Choroid plexus epithelial cell (primary cell): ENCODE measurements around the gene TNFAIP6.
"Not testable (repeated sequence)": the region's sequence is repeated elsewhere in the genome, so short reads cannot be mapped to it uniquely, and the experiment has no call there.

ENCODE experiments used
- DNase-seq: peaks from one replicate; pipeline ENCODE4 v3.0.0-alpha.2; 2010; ENCODE audit warnings: low read depth
- H3K4me3 ChIP-seq: 2 replicates; pipeline ENCODE4 v1.5.1; 2011; ENCODE audit warnings: low read depth, mild to moderate bottlenecking, control low read depth, low read length, moderate library complexity
- TF ChIP-seq, protein P1 (sequence below): conservative IDR thresholded peaks from 2 replicates; pipeline ENCODE4 v1.5.1; 2011; ENCODE audit warnings: low read depth, mild to moderate bottlenecking, control low read depth, inconsistent platforms, low read length, moderate library complexity

The TNFAIP6 gene

DNA sequence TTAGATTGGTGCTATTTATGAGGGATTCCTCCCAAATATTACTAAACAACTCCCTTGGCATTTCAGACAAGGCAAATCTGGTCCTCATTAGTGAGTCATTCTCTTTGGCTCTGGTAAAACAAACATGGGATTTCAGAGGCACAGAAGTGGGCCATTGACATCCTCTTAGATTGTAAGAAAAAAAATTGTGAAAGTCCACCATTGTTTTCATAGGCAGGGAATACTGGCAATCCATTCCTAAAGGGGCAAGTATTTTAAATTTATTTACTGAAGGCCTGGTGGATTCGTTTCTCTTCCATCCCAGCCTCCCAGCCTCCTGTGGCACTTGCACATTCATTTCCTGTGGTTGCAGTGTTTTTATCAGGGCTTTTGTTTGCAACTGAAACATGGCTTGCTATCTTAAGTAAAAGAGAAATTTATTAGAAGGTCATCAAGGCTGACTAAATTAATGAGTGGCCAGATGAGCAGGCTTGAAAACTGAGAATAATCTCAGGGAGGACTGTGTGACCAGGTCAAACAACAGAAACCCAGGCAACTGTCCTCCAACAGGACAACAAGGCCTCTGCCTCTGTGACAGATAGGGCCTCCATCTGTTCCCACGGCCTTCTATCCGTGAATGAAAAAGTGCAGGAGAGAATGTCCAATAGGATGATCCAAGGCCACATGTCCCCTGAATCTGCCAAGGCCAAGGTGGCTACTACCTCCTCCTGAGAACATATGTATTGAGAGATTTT is 23.1 kb upstream of the TNFAIP6 start:
- TF ChIP-seq, protein P1, sequence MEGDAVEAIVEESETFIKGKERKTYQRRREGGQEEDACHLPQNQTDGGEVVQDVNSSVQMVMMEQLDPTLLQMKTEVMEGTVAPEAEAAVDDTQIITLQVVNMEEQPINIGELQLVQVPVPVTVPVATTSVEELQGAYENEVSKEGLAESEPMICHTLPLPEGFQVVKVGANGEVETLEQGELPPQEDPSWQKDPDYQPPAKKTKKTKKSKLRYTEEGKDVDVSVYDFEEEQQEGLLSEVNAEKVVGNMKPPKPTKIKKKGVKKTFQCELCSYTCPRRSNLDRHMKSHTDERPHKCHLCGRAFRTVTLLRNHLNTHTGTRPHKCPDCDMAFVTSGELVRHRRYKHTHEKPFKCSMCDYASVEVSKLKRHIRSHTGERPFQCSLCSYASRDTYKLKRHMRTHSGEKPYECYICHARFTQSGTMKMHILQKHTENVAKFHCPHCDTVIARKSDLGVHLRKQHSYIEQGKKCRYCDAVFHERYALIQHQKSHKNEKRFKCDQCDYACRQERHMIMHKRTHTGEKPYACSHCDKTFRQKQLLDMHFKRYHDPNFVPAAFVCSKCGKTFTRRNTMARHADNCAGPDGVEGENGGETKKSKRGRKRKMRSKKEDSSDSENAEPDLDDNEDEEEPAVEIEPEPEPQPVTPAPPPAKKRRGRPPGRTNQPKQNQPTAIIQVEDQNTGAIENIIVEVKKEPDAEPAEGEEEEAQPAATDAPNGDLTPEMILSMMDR: no peak
- peak; percentile 77 for DNase-seq
- no peak overlapping the region for H3K4me3 ChIP-seq

DNA sequence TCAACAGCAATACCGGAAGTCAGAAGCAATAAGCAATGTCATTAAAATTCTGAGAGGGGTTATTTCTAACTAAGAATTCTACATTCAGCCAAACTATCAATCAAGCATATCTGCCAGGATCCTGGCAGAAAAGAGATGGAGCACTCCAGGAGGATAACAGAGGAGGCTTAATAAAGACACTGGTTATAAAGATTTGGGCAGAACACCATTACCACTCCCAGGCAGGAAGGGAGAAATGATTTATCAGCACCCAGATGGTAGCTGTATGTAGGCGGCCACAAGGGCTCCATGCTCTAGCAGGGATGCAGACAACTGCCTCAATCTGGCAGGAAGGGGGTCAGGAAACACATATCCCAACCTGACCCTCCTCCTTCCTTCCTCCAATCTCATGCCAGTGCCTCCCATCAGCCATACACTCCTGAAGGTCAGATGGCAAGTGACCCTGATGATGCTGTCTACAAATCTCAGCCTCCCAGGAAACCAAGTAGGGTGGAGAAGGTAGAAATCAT is 20.5 kb upstream of the TNFAIP6 start:
- TF ChIP-seq, protein P1: no peak
- DNase-seq: no peak
- no peak overlapping the region for H3K4me3 ChIP-seq

DNA sequence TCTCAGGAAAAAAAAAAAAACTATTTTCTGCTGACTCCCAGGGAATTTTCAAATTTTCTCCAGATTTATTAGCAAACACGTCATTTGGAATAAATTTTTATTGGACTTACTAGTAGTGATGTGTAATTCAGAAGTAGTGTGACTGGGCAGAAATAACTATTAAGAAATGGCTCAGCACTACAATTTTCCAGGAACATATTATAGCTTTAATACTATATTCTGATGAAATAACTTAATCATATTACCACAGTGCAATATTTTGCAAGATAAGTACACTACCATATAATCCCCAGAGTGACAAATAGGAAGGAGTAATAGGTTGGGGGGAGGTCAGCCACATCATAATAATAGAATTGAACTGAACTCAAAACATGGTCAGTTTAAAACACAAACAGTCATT is 19.7 kb upstream of the TNFAIP6 start:
- DNase-seq: no peak
- TF ChIP-seq, protein P1: no peak
- H3K4me3 ChIP-seq: no peak overlapping the region

DNA sequence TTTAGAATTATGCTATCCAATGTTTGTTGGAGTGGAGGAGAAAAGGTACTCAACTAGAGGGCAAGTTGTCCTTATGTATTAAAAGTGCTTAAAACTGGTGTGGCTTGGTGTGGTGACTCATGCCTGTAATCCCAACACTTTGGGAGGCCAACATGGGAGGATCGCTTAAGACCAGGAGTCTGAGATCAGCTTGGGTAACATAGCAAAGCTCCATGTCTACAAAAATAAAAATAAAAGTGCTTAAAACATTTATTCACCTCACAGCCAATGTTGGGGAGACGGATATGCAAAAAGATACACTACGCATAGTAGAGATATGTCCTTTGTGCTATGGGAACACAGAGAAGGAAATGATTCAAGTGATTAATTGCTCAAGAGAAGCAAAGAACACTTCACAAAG is 19.3 kb upstream of the TNFAIP6 start:
- no peak for DNase-seq
- TF ChIP-seq, protein P1: no peak

DNA sequence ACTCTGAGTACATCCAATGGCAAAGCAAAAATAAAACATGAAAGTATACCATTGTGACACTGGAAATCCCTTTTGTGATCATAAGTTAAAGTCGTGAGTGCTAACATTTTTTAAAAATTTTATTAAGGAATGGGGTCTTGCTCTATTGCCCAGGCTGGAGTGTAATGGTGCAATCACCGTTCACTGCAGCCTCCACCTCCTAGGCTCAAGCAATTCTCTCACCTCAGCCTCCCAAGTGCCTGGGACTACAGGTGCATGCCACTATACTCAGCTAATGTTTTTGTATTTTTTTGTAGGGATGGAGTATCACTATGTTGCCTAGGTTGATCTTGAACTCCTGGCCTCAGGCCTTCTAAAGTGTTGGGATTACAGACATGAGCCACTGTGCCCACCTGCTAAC is 14.3 kb upstream of the TNFAIP6 start:
- no peak for DNase-seq
- H3K4me3 ChIP-seq: no peak overlapping the region
- TF ChIP-seq, protein P1: no peak

More for the DNA sequence above, 19.3 kb upstream of the TNFAIP6 start:
- H3K4me3 ChIP-seq: no peak overlapping the region

DNA sequence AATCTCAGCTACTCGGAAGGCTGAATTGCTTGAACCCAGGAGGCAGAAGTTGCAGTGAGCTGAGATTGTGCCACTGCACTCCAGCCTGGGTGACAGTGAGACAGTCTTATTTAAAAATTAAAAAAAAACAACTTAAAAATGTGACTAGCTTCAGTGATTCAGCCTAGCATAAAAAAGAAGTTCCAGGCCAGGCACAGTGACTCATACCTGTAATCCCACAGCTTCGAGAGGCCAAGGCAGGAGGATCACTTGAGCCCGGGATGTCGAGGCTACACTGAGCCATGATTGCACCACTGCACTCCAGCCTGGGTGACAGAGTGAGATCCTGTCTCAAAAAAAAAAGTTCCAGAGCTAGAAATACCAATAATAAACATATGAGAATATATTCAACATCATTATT is 13.2 kb upstream of the TNFAIP6 start:
- not testable (repeated sequence) for DNase-seq, H3K4me3 ChIP-seq

DNA sequence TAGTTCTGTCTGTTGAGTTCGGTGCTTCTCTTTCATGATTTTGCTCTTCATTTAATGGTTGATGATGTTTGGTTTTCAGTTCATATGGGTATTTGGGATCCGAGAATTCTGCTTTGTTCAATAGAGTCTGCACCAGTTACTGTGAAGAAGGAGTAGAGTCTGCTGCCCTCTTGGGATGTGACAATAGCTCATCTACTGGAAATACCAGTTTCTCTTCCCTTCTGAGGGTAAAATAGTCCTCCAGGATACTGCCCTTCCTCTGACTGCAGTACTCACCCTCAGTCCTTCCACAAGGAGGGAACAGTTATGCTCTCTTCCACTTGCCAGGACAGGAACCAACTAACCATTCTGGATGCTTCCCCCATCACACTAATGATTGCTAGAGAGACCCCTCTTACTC is 12.5 kb upstream of the TNFAIP6 start:
- no peak for DNase-seq
- TF ChIP-seq, protein P1: no peak
- H3K4me3 ChIP-seq: no peak overlapping the region
